ENCODE measurements around the gene TMEM151A.
"Not testable (repeated sequence)": the region's sequence is repeated elsewhere in the genome, so short reads cannot be mapped to it uniquely, and the experiment has no call there.

The TMEM151A gene

DNA sequence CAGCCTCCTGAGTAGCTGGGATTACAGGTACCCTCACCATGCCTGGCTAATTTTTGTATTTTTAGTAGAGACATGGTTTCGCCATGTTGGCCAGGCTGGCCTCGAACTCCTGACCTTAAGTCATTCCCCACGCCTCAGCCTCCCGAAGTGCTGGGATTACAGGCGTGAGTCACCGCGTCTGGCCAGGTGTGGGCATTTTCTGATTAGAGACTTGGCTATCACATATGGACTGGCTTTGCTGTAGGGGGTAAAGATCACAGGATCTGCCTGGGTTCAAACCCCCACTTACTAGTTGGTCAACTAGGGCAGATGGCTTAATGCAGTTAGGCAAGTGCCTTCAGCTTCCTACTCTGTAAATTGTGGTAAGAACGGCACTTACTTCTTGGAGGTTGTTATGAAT lies 18.6 kb downstream of the TMEM151A start:
- no peak for DNase-seq (ENCODE audit: low spot score)

DNA sequence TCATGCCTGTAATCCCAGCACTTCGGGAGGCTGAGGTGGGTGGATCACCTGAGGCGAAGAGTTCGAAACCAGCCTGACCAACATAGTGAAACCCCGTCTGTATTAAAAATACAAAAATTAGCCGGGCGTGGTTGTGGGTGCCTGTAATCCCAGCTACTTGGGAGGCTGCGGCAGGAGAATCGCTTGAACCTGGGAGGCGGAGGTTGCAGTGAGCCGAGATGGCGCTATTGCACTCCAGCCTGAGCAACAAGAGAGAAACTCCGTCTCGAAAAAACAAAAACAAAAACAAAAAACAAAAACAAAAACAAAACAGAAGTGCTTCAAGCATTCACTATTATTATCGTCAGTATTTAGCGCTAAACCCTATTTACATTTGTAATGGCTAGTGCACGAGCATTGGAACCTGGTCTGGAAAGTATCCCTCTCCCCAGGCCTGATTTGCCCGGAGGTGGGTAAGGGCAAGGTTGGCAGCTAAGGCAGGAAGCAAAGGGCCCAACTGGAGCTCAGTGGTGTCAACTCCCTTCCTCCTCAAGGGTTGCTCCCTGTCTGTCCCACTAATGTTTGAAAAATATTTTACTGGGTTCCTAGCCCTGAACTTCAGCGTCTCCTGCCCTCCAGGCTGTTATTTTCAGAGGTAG lies 19.2 kb downstream of the TMEM151A start:
- not testable (repeated sequence) for DNase-seq (ENCODE audit: low spot score)

GRCh38 chr11:66311470-66311964 lies 19.8 kb downstream of the TMEM151A start:
- no peak for DNase-seq (ENCODE audit: low spot score)

- DNase-seq (ENCODE audit: low spot score): peak; percentile 98
Measured at GRCh38 chr11:66311965-66312548, 20.4 kb downstream of the TMEM151A start.

- DNase-seq (ENCODE audit: low spot score): peak; percentile 98
Measured at GRCh38 chr11:66312549-66313320, 21.0 kb downstream of the TMEM151A start.

DNA sequence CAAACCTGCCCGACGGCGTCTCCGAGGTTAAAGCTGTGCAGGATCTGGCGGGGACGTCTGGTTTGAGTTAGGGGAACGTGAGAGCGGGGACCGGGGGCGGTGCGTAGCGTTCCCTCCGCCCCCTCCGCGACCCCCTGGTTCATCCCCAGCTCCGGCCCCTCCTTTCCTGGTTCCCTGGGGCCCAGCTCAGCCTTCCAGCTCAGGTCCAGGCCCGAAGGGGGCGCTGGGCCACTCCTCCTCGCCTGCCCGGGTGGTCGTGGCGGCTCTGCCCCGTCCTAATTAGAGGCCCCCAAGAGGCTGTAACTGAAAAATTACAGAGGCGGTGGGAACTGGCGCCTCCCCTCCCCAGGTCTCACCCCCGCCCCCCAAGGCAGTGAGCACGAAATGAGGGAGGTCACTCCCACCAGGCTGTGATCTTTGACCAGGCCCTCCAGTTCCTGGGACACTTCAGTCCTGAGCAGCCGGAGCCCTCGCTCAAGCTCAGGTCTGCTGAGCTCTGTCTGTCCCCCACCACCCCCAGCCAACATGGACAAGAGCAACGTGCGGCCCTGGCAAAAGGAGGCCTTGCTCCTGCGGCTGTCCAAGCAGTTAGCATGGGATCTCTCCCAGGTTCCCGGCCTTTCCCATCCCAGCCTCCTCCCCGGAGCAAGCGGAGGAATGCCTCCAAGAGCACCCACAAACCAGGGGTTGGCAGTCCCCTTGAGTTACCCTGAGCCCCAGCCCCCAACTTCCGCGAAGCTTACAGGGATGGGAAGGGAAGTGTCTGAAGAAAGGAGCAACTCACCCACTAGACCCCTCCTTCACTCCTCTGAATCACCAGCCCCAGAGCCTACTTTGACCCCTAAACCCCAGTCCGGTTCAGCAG lies 21.9 kb downstream of the TMEM151A start:
- DNase-seq (ENCODE audit: low spot score): no peak

- DNase-seq (ENCODE audit: low spot score): no peak
Measured at GRCh38 chr11:66314186-66314501, 22.4 kb downstream of the TMEM151A start.

- no peak for DNase-seq (ENCODE audit: low spot score)
Measured at GRCh38 chr11:66314561-66315497, 23.1 kb downstream of the TMEM151A start.

- no peak for DNase-seq (ENCODE audit: low spot score)
Measured at GRCh38 chr11:66315498-66315885, 23.8 kb downstream of the TMEM151A start.

DNA sequence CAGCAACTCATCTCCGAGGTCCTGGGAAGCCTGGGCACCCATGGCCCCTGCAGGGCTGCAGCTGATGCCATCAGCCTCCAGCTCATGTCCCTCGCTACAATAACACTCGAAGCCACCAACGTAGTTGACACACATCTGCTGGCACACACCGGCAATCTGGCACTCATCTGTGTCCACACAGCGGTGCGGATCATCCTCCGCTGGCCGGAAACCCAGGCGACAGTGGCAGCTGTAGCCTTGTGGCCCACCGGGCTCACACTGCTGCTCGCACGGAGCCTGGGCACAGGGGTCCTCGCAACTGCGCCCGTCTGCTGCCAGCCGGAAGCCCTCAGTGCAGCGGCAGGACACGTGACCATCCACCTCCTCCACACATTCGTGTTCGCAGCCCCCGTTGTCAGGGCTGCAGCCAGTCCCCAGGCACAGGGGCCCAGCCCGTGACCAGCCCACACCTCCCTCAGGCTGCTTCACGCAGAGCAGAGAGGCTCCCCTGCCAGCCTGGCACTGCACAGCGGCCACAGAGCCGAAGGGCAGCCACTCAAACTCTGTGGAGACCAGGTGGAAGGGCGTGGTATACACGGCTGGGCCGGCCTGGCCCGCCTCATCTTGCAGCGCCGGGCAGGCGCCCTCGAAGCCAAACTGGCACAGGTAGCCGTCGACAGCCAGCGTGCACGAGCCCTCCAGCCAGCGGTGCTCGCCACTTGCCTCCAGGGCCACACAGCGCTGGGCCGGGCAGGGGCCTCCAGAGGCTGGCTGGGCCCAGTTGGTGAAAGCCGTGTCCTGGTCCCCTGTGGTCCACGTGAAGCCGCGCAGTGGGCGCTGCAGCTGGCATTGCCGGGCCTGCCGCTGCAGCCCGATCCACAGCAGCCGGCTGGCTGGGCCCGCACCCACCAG lies 24.5 kb downstream of the TMEM151A start:
- DNase-seq (ENCODE audit: low spot score): no peak

DNA sequence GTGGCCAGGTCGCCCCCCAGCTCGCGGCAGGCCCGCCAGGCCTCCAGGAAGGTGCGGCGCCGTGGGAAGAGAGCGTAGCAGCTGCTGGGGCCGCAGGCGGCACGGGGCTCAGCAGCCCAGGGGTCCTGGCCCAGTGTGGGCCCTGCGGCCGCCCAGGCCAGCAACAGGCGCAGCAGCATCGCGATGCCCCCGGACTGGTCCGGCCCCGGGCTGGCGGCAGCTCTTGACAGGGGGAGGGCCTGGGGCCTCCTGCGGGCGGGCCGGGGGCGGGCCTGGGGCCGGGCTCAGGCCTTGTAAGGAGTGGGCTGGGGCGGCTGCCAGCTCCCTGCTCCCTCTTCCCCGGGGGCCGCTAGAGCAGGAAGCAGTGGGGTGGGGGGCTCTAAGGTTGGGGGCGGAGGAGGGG lies 25.2 kb downstream of the TMEM151A start, which contains the start of gene CD248:
TSS of gene CD248 (minus strand) at position 196 of the 403 bp plus-strand sequence. CDS start at position 179, 17 bp downstream.
- DNase-seq (ENCODE audit: low spot score): no peak

- DNase-seq (ENCODE audit: low spot score): no peak
Measured at GRCh38 chr11:66317322-66317722, 25.6 kb downstream of the TMEM151A start.

GRCh38 chr11:66317723-66318599 lies 26.3 kb downstream of the TMEM151A start:
- no peak for DNase-seq (ENCODE audit: low spot score)

DNA sequence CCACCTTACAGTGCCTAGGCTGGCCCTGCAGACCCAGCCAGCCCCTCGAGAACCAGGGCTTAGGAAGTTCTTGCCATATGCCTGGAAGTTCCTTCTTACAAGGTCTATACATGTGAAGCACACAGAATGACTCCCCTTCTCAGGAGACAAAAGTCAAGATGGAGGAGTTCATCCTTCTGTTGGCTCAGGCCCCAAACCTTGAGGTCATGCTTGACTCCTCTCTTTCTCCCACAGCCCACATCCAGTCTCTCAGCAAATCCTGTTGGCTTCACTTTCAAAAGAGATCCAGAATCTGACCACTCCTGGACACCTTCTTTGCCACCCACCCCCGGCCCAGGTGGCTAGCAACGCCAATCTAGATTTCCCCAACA lies 26.9 kb downstream of the TMEM151A start:
- DNase-seq (ENCODE audit: low spot score): no peak

DNA sequence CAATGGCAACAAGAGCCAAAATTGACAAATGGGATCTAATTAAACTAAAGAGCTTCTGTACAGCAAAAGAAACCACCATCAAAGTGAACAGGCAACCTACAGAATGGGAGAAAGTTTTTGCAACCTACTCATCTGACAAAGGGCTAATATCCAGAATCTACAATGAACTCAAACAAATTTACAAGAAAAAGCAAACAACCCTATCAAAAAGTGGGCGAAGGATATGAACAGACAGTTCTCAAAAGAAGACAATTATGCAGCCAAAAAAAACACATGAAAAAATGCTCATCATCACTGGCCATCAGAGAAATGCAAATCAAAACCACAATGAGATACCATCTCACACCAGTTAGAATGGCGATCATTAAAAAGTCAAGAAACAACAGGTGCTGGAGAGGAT lies 28.6 kb downstream of the TMEM151A start:
- not testable (repeated sequence) for DNase-seq (ENCODE audit: low spot score)

DNA sequence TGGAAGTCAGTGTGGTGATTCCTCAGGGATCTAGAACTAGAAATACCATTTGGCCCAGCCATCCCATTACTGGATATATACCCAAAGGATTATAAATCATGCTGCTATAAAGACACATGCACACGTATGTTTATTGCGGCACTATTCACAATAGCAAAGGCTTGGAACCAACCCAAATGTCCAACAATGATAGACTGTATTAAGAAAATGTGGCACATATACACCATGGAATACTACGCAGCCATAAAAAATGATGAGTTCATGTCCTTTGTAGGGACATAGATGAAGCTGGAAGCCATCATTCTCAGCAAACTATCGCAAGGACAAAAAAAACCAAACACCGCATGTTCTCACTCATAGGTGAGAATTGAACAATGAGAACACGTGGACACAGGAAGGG lies 29.1 kb downstream of the TMEM151A start:
- DNase-seq (ENCODE audit: low spot score): not testable (repeated sequence)

- no peak for DNase-seq (ENCODE audit: low spot score)
Measured at GRCh38 chr11:66321606-66322005, 29.9 kb downstream of the TMEM151A start.

GRCh38 chr11:66322732-66323427 lies 31.2 kb downstream of the TMEM151A start:
- no peak for DNase-seq (ENCODE audit: low spot score)

Data from hematopoietic multipotent progenitor cell treated with erythropoietin and hydrocortisone succinate and interleukin-3 and kit ligand, for 17 days (in vitro differentiated cells).